ENCODE data around the gene FAM193B. TPM values are rescaled to one million over a fixed set of nuclear protein-coding genes. Genes with fewer than 3 reads are reported as not detected.
A peak's percentile ranks its signal among the peaks of the same experiment; 100 is the strongest.

FAM193B gene
- total and polyA plus RNA-seq, 9 donors = 36.8 to 65.0 (median 50.0) TPM

- no peaks in the 10 kb centered on the region for H3K9me3 ChIP-seq (replicated peaks; ENCODE audit: control insufficient read depth, low read depth, low read length)
- WGBS (ENCODE audit: insufficient coverage) = 100% methylated on average over 1 of the region's 2 CpGs
- H3K4me3 ChIP-seq (ENCODE audit: low read length) = no peak overlapping the region
- DNase-seq = no peak
- peaks cover 23% of the 10 kb centered on the region for H3K4me1 ChIP-seq (ENCODE audit: control insufficient read depth, insufficient read depth, low read length)
- H3K27ac ChIP-seq (ENCODE audit: low read length) = no peak overlapping the region
- peaks cover 2% of the 10 kb centered on the region for H3K27me3 ChIP-seq (ENCODE audit: control insufficient read depth, insufficient read depth, low read length)
- peaks cover 13% of the 10 kb centered on the region for H3K36me3 ChIP-seq (ENCODE audit: control insufficient read depth, insufficient read depth, low read length)
Observed at GRCh38 chr5:177555228-177555627, 865 bp upstream of the FAM193B start.

GRCh38 chr5:177553671-177554429 lies 513 bp downstream of the FAM193B start:
- H3K4me3 ChIP-seq (ENCODE audit: low read length) = peak overlapping the region; percentile 85
- DNase-seq = peak; percentile 47
- under 1% methylated on average over 66 of the region's 72 CpGs for WGBS (ENCODE audit: insufficient coverage)
- H3K27ac ChIP-seq (ENCODE audit: low read length) = peak overlapping the region; percentile 79
- H3K27me3 ChIP-seq (ENCODE audit: control insufficient read depth, insufficient read depth, low read length) = peaks cover 2% of the 10 kb centered on the region
- H3K36me3 ChIP-seq (ENCODE audit: control insufficient read depth, insufficient read depth, low read length) = peaks cover 14% of the 10 kb centered on the region
- peaks cover 23% of the 10 kb centered on the region for H3K4me1 ChIP-seq (ENCODE audit: control insufficient read depth, insufficient read depth, low read length)
- no peaks in the 10 kb centered on the region for H3K9me3 ChIP-seq (replicated peaks; ENCODE audit: control insufficient read depth, low read depth, low read length)

GRCh38 chr5:177552839-177553455 lies 1.4 kb downstream of the FAM193B start:
- H3K4me3 ChIP-seq (ENCODE audit: low read length) = peak overlapping the region; percentile 85
- no peaks in the 10 kb centered on the region for H3K9me3 ChIP-seq (replicated peaks; ENCODE audit: control insufficient read depth, low read depth, low read length)
- H3K27me3 ChIP-seq (ENCODE audit: control insufficient read depth, insufficient read depth, low read length) = peaks cover 2% of the 10 kb centered on the region
- H3K27ac ChIP-seq (ENCODE audit: low read length) = no peak overlapping the region
- 32% methylated on average over 11 of the region's 16 CpGs for WGBS (ENCODE audit: insufficient coverage)
- H3K4me1 ChIP-seq (ENCODE audit: control insufficient read depth, insufficient read depth, low read length) = peaks cover 32% of the 10 kb centered on the region
- H3K36me3 ChIP-seq (ENCODE audit: control insufficient read depth, insufficient read depth, low read length) = peaks cover 14% of the 10 kb centered on the region
- no peak for DNase-seq

- peaks cover 48% of the 10 kb centered on the region for H3K4me1 ChIP-seq (ENCODE audit: control insufficient read depth, insufficient read depth, low read length)
- no peaks in the 10 kb centered on the region for H3K27me3 ChIP-seq (ENCODE audit: control insufficient read depth, insufficient read depth, low read length)
- no CpG with 5 or more reads among the region's 1 CpG for WGBS (ENCODE audit: insufficient coverage)
- H3K9me3 ChIP-seq (replicated peaks; ENCODE audit: control insufficient read depth, low read depth, low read length) = no peaks in the 10 kb centered on the region
- no peak overlapping the region for H3K4me3 ChIP-seq (ENCODE audit: low read length)
- no peak overlapping the region for H3K27ac ChIP-seq (ENCODE audit: low read length)
- peaks cover 14% of the 10 kb centered on the region for H3K36me3 ChIP-seq (ENCODE audit: control insufficient read depth, insufficient read depth, low read length)
- no peak for DNase-seq
Observed at GRCh38 chr5:177550122-177550521, 4.2 kb downstream of the FAM193B start.

- WGBS (ENCODE audit: insufficient coverage) = 33% methylated on average over 1 of the region's 1 CpG
Observed at GRCh38 chr5:177548495-177548894, 5.9 kb downstream of the FAM193B start.

GRCh38 chr5:177547736-177548135 lies 6.6 kb downstream of the FAM193B start:
- WGBS (ENCODE audit: insufficient coverage) = 57% methylated on average over 1 of the region's 3 CpGs
- DNase-seq = no peak
- Histone ChIP-seq H3K4me1 (ENCODE audit: control insufficient read depth, insufficient read depth, low read length) (peaks cover 40% of the 10 kb centered on the region), H3K9me3 (replicated peaks; ENCODE audit: control insufficient read depth, low read depth, low read length) (no peaks in the 10 kb centered on the region), H3K4me3 (ENCODE audit: low read length) (no peak overlapping the region), H3K27me3 (ENCODE audit: control insufficient read depth, insufficient read depth, low read length) (no peaks in the 10 kb centered on the region), H3K27ac (ENCODE audit: low read length) (no peak overlapping the region), H3K36me3 (ENCODE audit: control insufficient read depth, insufficient read depth, low read length) (peaks cover 14% of the 10 kb centered on the region)

More at GRCh38 chr5:177548495-177548894, 5.9 kb downstream of the FAM193B start:
- H3K36me3 ChIP-seq (ENCODE audit: control insufficient read depth, insufficient read depth, low read length) = peaks cover 14% of the 10 kb centered on the region
- H3K27ac ChIP-seq (ENCODE audit: low read length) = no peak overlapping the region
- DNase-seq = no peak
- H3K4me3 ChIP-seq (ENCODE audit: low read length) = no peak overlapping the region
- no peaks in the 10 kb centered on the region for H3K9me3 ChIP-seq (replicated peaks; ENCODE audit: control insufficient read depth, low read depth, low read length)
- no peaks in the 10 kb centered on the region for H3K27me3 ChIP-seq (ENCODE audit: control insufficient read depth, insufficient read depth, low read length)
- H3K4me1 ChIP-seq (ENCODE audit: control insufficient read depth, insufficient read depth, low read length) = peaks cover 48% of the 10 kb centered on the region

- Histone ChIP-seq H3K27ac (ENCODE audit: low read length) (peak overlapping the region; percentile 87), H3K36me3 (ENCODE audit: control insufficient read depth, insufficient read depth, low read length) (peaks cover 7% of the 10 kb centered on the region), H3K4me3 (ENCODE audit: low read length) (no peak overlapping the region), H3K9me3 (replicated peaks; ENCODE audit: control insufficient read depth, low read depth, low read length) (no peaks in the 10 kb centered on the region), H3K27me3 (ENCODE audit: control insufficient read depth, insufficient read depth, low read length) (no peaks in the 10 kb centered on the region), H3K4me1 (ENCODE audit: control insufficient read depth, insufficient read depth, low read length) (peaks cover 35% of the 10 kb centered on the region)
- peak; percentile 75 for DNase-seq
- no CpG with 5 or more reads among the region's 1 CpG for WGBS (ENCODE audit: insufficient coverage)
Observed at GRCh38 chr5:177546258-177546741, 8.1 kb downstream of the FAM193B start.

GRCh38 chr5:177545487-177546257 lies 8.7 kb downstream of the FAM193B start:
- peak; percentile 90 for DNase-seq
- Histone ChIP-seq H3K9me3 (replicated peaks; ENCODE audit: control insufficient read depth, low read depth, low read length) (no peaks in the 10 kb centered on the region), H3K4me3 (ENCODE audit: low read length) (no peak overlapping the region), H3K27me3 (ENCODE audit: control insufficient read depth, insufficient read depth, low read length) (no peaks in the 10 kb centered on the region), H3K36me3 (ENCODE audit: control insufficient read depth, insufficient read depth, low read length) (peaks cover 6% of the 10 kb centered on the region), H3K4me1 (ENCODE audit: control insufficient read depth, insufficient read depth, low read length) (peaks cover 35% of the 10 kb centered on the region), H3K27ac (ENCODE audit: low read length) (peak overlapping the region; percentile 87)
- WGBS (ENCODE audit: insufficient coverage) = 27% methylated on average over 2 of the region's 4 CpGs

- Histone ChIP-seq H3K36me3 (ENCODE audit: control insufficient read depth, insufficient read depth, low read length) (peaks cover 19% of the 10 kb centered on the region), H3K4me1 (ENCODE audit: control insufficient read depth, insufficient read depth, low read length) (peaks cover 40% of the 10 kb centered on the region), H3K27me3 (ENCODE audit: control insufficient read depth, insufficient read depth, low read length) (no peaks in the 10 kb centered on the region), H3K9me3 (replicated peaks; ENCODE audit: control insufficient read depth, low read depth, low read length) (no peaks in the 10 kb centered on the region), H3K4me3 (ENCODE audit: low read length) (no peak overlapping the region), H3K27ac (ENCODE audit: low read length) (no peak overlapping the region)
- no peak for DNase-seq
- no CpG with 5 or more reads among the region's 4 CpGs for WGBS (ENCODE audit: insufficient coverage)
Observed at GRCh38 chr5:177542816-177543465, 11.4 kb downstream of the FAM193B start.

All from muscle of leg (tissue), 11 donors.